HepG2 (cell line): ENCODE measurements around the gene DLG2. TPM values are rescaled to one million over a fixed set of nuclear protein-coding genes. Genes with fewer than 3 reads are reported as not detected.

Experiments
- ARNT2 ChIP-seq: sonication (generic); formaldehyde crosslinking; IDR thresholded peaks from 2 replicates; pipeline ENCODE4 v1.8.0; 2022; ENCODE audit warnings: mild to moderate bottlenecking, low read depth, missing genetic modification reagents, moderate library complexity
- BCLAF1 ChIP-seq: fragments of 450-650 bp; IDR thresholded peaks from 2 replicates; pipeline ENCODE4 v1.6.1; 2017; ENCODE audit warnings: mild to moderate bottlenecking
- CENPX ChIP-seq: sonication (generic); formaldehyde crosslinking; IDR thresholded peaks from 2 replicates; pipeline ENCODE4 v1.9.0; 2021; ENCODE audit warnings: mild to moderate bottlenecking, missing genetic modification reagents, moderate library complexity
- CSRNP1 ChIP-seq: sonication (generic); formaldehyde crosslinking; IDR thresholded peaks from 2 replicates; pipeline ENCODE4 v1.8.1; 2023; ENCODE audit warnings: mild to moderate bottlenecking, missing genetic modification reagents
- EEA1 ChIP-seq: sonication (generic); formaldehyde crosslinking; IDR thresholded peaks from 2 replicates; pipeline ENCODE4 v1.5.1; 2020; ENCODE audit warnings: mild to moderate bottlenecking, missing genetic modification reagents, borderline replicate concordance
- ETS1 ChIP-seq: sonication (generic); formaldehyde crosslinking; IDR thresholded peaks from 2 replicates; pipeline ENCODE4 v1.4.0; 2020; ENCODE audit warnings: missing genetic modification reagents
- GPBP1L1 ChIP-seq: sonication (generic); formaldehyde crosslinking; IDR thresholded peaks from 2 replicates; pipeline ENCODE4 v1.5.0; 2020; ENCODE audit warnings: mild to moderate bottlenecking, missing genetic modification reagents
- MTA3 ChIP-seq: sonication (generic); formaldehyde crosslinking; IDR thresholded peaks from 2 replicates; pipeline ENCODE4 v1.4.0; 2020; ENCODE audit warnings: missing genetic modification reagents
- SCMH1 ChIP-seq: sonication (generic); formaldehyde crosslinking; IDR thresholded peaks from 2 replicates; pipeline ENCODE4 v1.9.0; 2021; ENCODE audit warnings: missing genetic modification reagents, mild to moderate bottlenecking, borderline replicate concordance
- SNAPC5 ChIP-seq: sonication (generic); formaldehyde crosslinking; IDR thresholded peaks from 2 replicates; pipeline ENCODE4 v1.8.1; 2023; ENCODE audit warnings: mild to moderate bottlenecking, missing genetic modification reagents, borderline replicate concordance
- ZMYM3 ChIP-seq: sonication (generic); formaldehyde crosslinking; IDR thresholded peaks from 2 replicates; pipeline ENCODE4 v1.5.1; 2020; ENCODE audit warnings: mild to moderate bottlenecking, missing genetic modification reagents
- ZNF7 ChIP-seq: IDR thresholded peaks from 2 replicates; pipeline ENCODE4 v1.6.1; 2016; ENCODE audit warnings: missing biosample characterization, missing genetic modification reagents
- polyA plus RNA-seq, 8 experiments: library from polyadenylated mRNA; depleted of rRNA in 3 of 8; stranded (reverse) in 7 of 8; unstranded in 1 of 8; fragments of >200 nt; fragmentation: Illumina TruSeq in 4 of 8; extraction: Trizol in 4 of 8; gene quantifications; 2 replicates each; pipeline versions ENCODE4 v1.2.1 to v1.2.3, GENCODE V29; 2011 to 2016; ENCODE audit warnings: low read depth in 4 of 8, missing spikeins in 1 of 8, mixed read lengths in 1 of 8; ENCODE audit not compliant: insufficient read depth in 1 of 8
- total RNA-seq, 5 experiments: library from RNA; depleted of rRNA; stranded (reverse); fragments of >200 nt; fragmentation: Illumina TruSeq; extraction: Trizol; gene quantifications; 2 replicates each; pipeline ENCODE4 v1.2.3, GENCODE V29; 2016; ENCODE audit warnings: low read depth in 1 of 5

Gene DLG2
- total and polyA plus RNA-seq, 2 of the 13 experiments (the other 11 are each of a cell fraction or from before 2014, with no cell fraction given), result 0.46 to 1.0 TPM

- TF ChIP-seq BCLAF1 (no peak), SNAPC5 (CRISPR knock-in tag) (no peak), MTA3 (CRISPR knock-in tag) (no peak), ETS1 (CRISPR knock-in tag) (no peak), EEA1 (CRISPR knock-in tag) (no peak), ZMYM3 (CRISPR knock-in tag) (no peak), SCMH1 (CRISPR knock-in tag) (no peak), GPBP1L1 (CRISPR knock-in tag) (no peak), CENPX (CRISPR knock-in tag) (no peak), ARNT2 (CRISPR knock-in tag) (no peak), CSRNP1 (CRISPR knock-in tag) (no peak), ZNF7 (CRISPR knock-in tag) (no peak)
These were observed 2018.6 kb downstream of the DLG2 start (continued) for GRCh38 chr11:83608571-83608970.
